K562 (cell line): ENCODE results near the gene RYR1. TPM values are rescaled to one million over a fixed set of nuclear protein-coding genes. Genes with fewer than 3 reads are reported as not detected.
A peak's percentile ranks its signal among the peaks of the same experiment; 100 is the strongest.

Experiments
- ATF6 ChIP-seq: sonication (generic); formaldehyde crosslinking; IDR thresholded peaks from 2 replicates; pipeline ENCODE4 v1.4.0; 2020; ENCODE audit warnings: mild to moderate bottlenecking, missing genetic modification reagents
- BDP1 ChIP-seq: IDR thresholded peaks from 3 replicates; pipeline ENCODE4 v1.6.1; 2011; ENCODE audit not compliant: insufficient read length, insufficient read depth
- CHCHD3 ChIP-seq: fragments of 250-450 bp; sonication (Bioruptor Pico); IDR thresholded peaks from 2 replicates; pipeline ENCODE4 v2.1.2; 2022; ENCODE audit warnings: mild to moderate bottlenecking
- CXXC5 ChIP-seq: fragments of 250-450 bp; sonication (Bioruptor Pico); IDR thresholded peaks from 2 replicates; pipeline ENCODE4 v1.8.0; 2022; ENCODE audit warnings: inconsistent platforms, mild to moderate bottlenecking, moderate library complexity
- DLX4 ChIP-seq: fragments of 250-450 bp; sonication (Bioruptor Pico); IDR thresholded peaks from 2 replicates; pipeline ENCODE4 v1.6.1; 2021; ENCODE audit warnings: mild to moderate bottlenecking
- ETV5 ChIP-seq: sonication (generic); formaldehyde crosslinking; IDR thresholded peaks from 2 replicates; pipeline ENCODE4 v1.4.0; 2020; ENCODE audit warnings: low read depth, mild to moderate bottlenecking, missing genetic modification reagents
- FOXJ3 ChIP-seq: sonication (generic); formaldehyde crosslinking; IDR thresholded peaks from 2 replicates; pipeline ENCODE4 v1.4.0; 2020; ENCODE audit warnings: mild to moderate bottlenecking, missing genetic modification reagents
- KAT8 ChIP-seq: fragments of 450-650 bp; IDR thresholded peaks from 2 replicates; pipeline ENCODE4 v1.6.1; 2016; ENCODE audit warnings: low read depth, mild to moderate bottlenecking
- MCM2 ChIP-seq: fragments of 450-650 bp; IDR thresholded peaks from 2 replicates; pipeline ENCODE4 v1.6.1; 2017; ENCODE audit warnings: low read depth, mild to moderate bottlenecking
- NFXL1 ChIP-seq: fragments of 450-650 bp; formaldehyde crosslinking; IDR thresholded peaks from 2 replicates; pipeline ENCODE4 v1.4.0; 2021; ENCODE audit warnings: mild to moderate bottlenecking
- POLR2B ChIP-seq: fragments of 450-650 bp; IDR thresholded peaks from 2 replicates; pipeline ENCODE4 v1.6.1; 2018; ENCODE audit warnings: low read depth; ENCODE audit not compliant: partially characterized antibody
- PRMT5 ChIP-seq: sonication (generic); formaldehyde crosslinking; IDR thresholded peaks from 2 replicates; pipeline ENCODE4 v1.5.0; 2020; ENCODE audit warnings: missing genetic modification reagents
- RFX5 ChIP-seq: IDR thresholded peaks from 2 replicates; pipeline ENCODE4 v1.6.1; 2011; ENCODE audit warnings: low read depth, mild to moderate bottlenecking, improper control_type of control experiment, low read length
- SETDB1 ChIP-seq: IDR thresholded peaks from one replicate; pipeline ENCODE4 v1.6.1; 2012; ENCODE audit warnings: low read length, control low read depth, inconsistent platforms
- SFPQ ChIP-seq: fragments of 200-400 bp; formaldehyde crosslinking; IDR thresholded peaks from 2 replicates; pipeline ENCODE4 v1.6.1; 2017; ENCODE audit warnings: mild to moderate bottlenecking, low read depth, low read length, moderate library complexity
- XRCC3 ChIP-seq: fragments of 450-650 bp; IDR thresholded peaks from 2 replicates; pipeline ENCODE4 v1.6.1; 2017; ENCODE audit warnings: mild to moderate bottlenecking, moderate library complexity
- ZFPM2 ChIP-seq: fragments of 250-450 bp; sonication (Bioruptor Pico); IDR thresholded peaks from 2 replicates; pipeline ENCODE4 v1.5.1; 2022; ENCODE audit warnings: mild to moderate bottlenecking
- ZNF239 ChIP-seq: fragments of 250-450 bp; sonication (Bioruptor Pico); IDR thresholded peaks from 2 replicates; pipeline ENCODE4 v1.4.0; 2020; ENCODE audit warnings: mild to moderate bottlenecking
- polyA plus RNA-seq, 8 experiments: library from polyadenylated mRNA; depleted of rRNA in 4 of 8; stranded (reverse) in 5 of 8; unstranded in 3 of 8; fragments of >200 nt; fragmentation: Nextera tagmentation in 2 of 8; fragmentation: Illumina TruSeq in 1 of 8; extraction: Ambion mirVana in 2 of 8; extraction: Trizol in 1 of 8; gene quantifications; 2 replicates each; pipeline versions ENCODE4 v1.2.1 to v1.2.3, GENCODE V29; 2011 to 2014; ENCODE audit warnings: inconsistent platforms in 1 of 8, missing spikeins in 1 of 8
- total RNA-seq, 7 experiments: library from RNA; depleted of rRNA in 6 of 7; stranded (reverse); fragments of >200 nt in 6 of 7; fragmentation: Illumina TruSeq in 2 of 7; extraction: Trizol in 2 of 7; gene quantifications; 2 replicates each; pipeline versions ENCODE4 v1.2.1 to v1.2.3, GENCODE V29; 2011 to 2021; ENCODE audit warnings: low replicate concordance in 1 of 7
- TF ChIP-seq, protein P1 (sequence below): fragments of 250-450 bp; sonication (Bioruptor Pico); IDR thresholded peaks from 2 replicates; pipeline ENCODE4 v1.4.0; 2020; ENCODE audit warnings: mild to moderate bottlenecking
- TF ChIP-seq, protein P2 (sequence below): fragments of 450-650 bp; formaldehyde crosslinking; IDR thresholded peaks from 2 replicates; pipeline ENCODE4 v1.4.0; 2020; ENCODE audit warnings: mild to moderate bottlenecking
- TF ChIP-seq, protein P3 (sequence below): fragments of 250-450 bp; sonication (Bioruptor Pico); IDR thresholded peaks from 2 replicates; pipeline ENCODE4 v1.5.0; 2020; ENCODE audit warnings: mild to moderate bottlenecking

RYR1 gene
- total and polyA plus RNA-seq, 9 of the 15 experiments (the other 6 are each of a cell fraction or from before 2014, with no cell fraction given): 0.11 to 7.4 (median 3.7) TPM

DNA sequence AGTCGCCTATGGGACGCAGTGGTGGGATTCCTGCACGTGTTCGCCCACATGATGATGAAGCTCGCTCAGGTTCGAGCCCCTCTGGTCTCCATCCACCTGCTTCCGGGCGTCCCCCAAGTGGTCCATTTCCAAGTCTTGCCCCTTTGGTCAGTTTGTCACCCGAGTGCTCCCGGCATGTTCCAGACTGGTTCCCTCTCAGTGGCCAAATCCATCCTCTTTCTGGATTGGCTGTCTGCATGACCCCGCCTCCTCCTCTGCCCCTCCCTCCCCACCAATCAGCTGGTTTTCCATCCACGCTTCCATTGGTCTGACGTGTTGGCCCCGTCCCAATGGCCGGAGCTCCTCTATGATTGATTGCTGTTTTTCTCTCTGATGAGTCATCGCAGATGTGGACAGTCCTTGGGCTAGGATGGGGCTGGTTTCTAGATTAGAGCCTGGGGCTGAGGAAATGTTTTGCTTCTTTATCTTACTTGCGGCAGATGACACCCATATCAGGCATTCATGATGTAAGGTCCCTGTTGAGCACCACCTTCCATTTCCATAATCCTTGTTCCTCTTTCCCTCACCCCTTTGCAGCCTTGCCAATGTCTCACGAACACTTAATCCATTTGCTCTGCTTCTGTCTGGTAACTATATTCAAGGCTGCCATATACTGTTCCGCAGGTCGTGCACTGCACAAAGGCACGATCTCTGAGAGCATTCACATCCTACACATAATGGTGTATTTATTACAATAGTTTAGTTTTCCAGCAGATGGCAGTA lies 110.5 kb downstream of the RYR1 start (continued):
- TF ChIP-seq KAT8 (no peak), PRMT5 (CRISPR knock-in tag) (no peak), CXXC5 (CRISPR knock-in tag) (peak; percentile 68), RFX5 (no peak; the same call in 1 of the 2 replicates), FOXJ3 (CRISPR knock-in tag) (no peak), MCM2 (no peak), DLX4 (CRISPR knock-in tag) (no peak), ATF6 (CRISPR knock-in tag) (no peak), BDP1 (no peak), XRCC3 (no peak), ZNF239 (CRISPR knock-in tag) (no peak), SFPQ (no peak), ETV5 (CRISPR knock-in tag) (peak; percentile 11; the same call in 1 of the 2 replicates), NFXL1 (CRISPR knock-in tag) (no peak), POLR2B (peak; percentile 73), ZFPM2 (CRISPR knock-in tag) (no peak), CHCHD3 (CRISPR knock-in tag) (no peak), SETDB1 (no peak)
- TF ChIP-seq, protein P1, sequence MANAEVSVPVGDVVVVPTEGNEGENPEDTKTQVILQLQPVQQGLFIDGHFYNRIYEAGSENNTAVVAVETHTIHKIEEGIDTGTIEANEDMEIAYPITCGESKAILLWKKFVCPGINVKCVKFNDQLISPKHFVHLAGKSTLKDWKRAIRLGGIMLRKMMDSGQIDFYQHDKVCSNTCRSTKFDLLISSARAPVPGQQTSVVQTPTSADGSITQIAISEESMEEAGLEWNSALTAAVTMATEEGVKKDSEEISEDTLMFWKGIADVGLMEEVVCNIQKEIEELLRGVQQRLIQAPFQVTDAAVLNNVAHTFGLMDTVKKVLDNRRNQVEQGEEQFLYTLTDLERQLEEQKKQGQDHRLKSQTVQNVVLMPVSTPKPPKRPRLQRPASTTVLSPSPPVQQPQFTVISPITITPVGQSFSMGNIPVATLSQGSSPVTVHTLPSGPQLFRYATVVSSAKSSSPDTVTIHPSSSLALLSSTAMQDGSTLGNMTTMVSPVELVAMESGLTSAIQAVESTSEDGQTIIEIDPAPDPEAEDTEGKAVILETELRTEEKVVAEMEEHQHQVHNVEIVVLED (CRISPR knock-in tag): no peak
- TF ChIP-seq, protein P2, sequence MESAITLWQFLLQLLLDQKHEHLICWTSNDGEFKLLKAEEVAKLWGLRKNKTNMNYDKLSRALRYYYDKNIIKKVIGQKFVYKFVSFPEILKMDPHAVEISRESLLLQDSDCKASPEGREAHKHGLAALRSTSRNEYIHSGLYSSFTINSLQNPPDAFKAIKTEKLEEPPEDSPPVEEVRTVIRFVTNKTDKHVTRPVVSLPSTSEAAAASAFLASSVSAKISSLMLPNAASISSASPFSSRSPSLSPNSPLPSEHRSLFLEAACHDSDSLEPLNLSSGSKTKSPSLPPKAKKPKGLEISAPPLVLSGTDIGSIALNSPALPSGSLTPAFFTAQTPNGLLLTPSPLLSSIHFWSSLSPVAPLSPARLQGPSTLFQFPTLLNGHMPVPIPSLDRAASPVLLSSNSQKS (CRISPR knock-in tag): no peak
- TF ChIP-seq, protein P3, sequence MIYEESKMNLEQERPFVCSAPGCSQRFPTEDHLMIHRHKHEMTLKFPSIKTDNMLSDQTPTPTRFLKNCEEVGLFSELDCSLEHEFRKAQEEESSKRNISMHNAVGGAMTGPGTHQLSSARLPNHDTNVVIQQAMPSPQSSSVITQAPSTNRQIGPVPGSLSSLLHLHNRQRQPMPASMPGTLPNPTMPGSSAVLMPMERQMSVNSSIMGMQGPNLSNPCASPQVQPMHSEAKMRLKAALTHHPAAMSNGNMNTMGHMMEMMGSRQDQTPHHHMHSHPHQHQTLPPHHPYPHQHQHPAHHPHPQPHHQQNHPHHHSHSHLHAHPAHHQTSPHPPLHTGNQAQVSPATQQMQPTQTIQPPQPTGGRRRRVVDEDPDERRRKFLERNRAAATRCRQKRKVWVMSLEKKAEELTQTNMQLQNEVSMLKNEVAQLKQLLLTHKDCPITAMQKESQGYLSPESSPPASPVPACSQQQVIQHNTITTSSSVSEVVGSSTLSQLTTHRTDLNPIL (CRISPR knock-in tag): no peak
